GM12891 (cell line): ENCODE measurements around the gene HIP1R.

ENCODE experiments used
- DNase-seq: peaks from one replicate; pipeline ENCODE4 v3.0.0; 2011; ENCODE audit warnings: low spot score; ENCODE audit not compliant: insufficient read length
- FAIRE-seq: peaks from 2 replicates; lab custom pipeline; 2011; peaks lifted over from hg19 to GRCh38; lab: Jason Lieb, UNC
- PAX5 ChIP-seq: IDR thresholded peaks from 2 replicates; pipeline ENCODE4 v1.6.1; 2011; ENCODE audit warnings: low read length, moderate library complexity, mild to moderate bottlenecking; ENCODE audit not compliant: insufficient read depth, severe bottlenecking
- POLR2A ChIP-seq: IDR thresholded peaks from 2 replicates; pipeline ENCODE4 v1.6.1; 2011; ENCODE audit warnings: low read depth, low read length, control low read depth
- POLR2AphosphoS5 ChIP-seq: IDR thresholded peaks from 2 replicates; pipeline ENCODE4 v1.6.1; 2011; ENCODE audit warnings: low read depth, low read length, control low read depth
- POU2F2 ChIP-seq: IDR thresholded peaks from 2 replicates; pipeline ENCODE4 v1.6.1; 2011; ENCODE audit warnings: low read depth, mild to moderate bottlenecking, control low read depth, low read length, moderate library complexity
- SPI1 ChIP-seq: IDR thresholded peaks from 2 replicates; pipeline ENCODE4 v1.6.1; 2011; ENCODE audit warnings: low read depth, low read length, control low read depth
- TAF1 ChIP-seq: IDR thresholded peaks from 2 replicates; pipeline ENCODE4 v1.6.1; 2011; ENCODE audit warnings: low read depth, low read length, control low read depth

Gene HIP1R

DNA sequence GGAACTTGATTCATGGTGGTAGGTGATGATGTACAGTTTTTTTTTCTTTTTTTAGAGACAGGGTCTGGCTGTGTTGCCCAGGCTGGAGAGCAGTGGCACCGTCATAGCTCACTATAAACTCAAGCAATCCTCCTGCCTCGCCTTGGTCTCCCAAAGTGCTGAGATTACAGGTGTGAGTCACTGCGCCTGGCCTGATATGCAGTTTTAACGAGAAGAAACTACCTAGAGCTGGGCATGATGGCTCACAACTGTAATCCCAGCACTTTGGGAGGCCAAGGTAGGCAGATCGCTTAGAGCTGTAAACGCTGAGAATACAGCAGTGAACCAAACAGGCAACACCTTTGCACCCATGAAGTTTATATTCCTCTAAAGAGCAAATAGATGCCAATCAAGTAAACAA is 73.7 kb downstream of the HIP1R start:
- no peak for TF ChIP-seq POLR2AphosphoS5
- no peak for TF ChIP-seq PAX5
- no peak for TF ChIP-seq TAF1
- no peak for TF ChIP-seq POU2F2
- TF ChIP-seq POLR2A, result no peak
- TF ChIP-seq SPI1, result no peak
- FAIRE-seq (no peak), DNase-seq (no peak)

DNA sequence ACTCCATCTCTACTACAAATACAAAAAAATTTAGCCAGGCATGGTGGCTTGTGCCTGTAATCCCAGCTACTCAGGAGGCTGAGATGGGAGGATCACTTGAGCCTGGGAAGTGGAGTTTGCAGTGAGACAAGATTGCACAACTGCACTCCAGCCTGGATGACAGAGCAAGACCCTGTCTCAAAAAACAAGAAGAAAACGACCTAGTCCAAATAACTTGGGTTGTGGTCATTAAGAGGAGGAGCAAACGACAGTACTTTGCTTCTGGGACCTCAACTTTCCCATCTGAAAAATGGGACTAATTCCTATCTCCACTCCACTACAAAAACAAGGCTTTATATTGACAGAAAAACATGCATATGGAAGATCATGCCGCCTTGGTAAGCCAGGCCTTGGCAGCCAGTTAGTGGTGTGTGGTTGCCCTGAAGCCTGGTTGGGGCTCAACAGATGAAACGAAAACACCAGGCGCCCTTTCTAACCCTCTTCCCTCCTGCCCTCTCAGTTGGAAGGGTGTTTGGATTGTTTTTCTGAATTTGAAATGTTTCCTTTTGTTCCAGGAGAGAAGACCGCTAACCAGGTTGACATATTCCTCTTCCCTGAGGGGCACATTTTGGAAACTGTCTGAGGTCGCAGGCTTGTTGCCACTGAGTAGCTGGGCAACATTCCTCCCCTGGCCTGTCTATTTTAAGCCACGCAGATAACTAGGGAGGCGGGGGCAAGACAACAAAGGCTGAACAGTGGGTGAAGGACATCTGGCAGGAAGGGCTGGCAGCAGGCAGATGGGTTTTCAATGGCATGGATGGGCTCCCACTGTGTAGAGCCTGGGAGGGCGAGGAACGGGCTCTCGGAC is 74.4 kb downstream of the HIP1R start:
- DNase-seq, result no peak
- no peak for FAIRE-seq
- TF ChIP-seq POLR2AphosphoS5 (no peak), SPI1 (no peak), TAF1 (no peak), POU2F2 (no peak), POLR2A (no peak), PAX5 (no peak)
